ENCODE data around the gene ERAL1.

- TF ChIP-seq POLR2A (IDR thresholded peaks at IDR 0.05) (no peak), CTCF (IDR thresholded peaks at IDR 0.05 in 8 of 11, conservative IDR thresholded peaks at IDR 0.05 in 3 of 11) (no peak)
These were observed 37.2 kb downstream of the ERAL1 start for GRCh38 chr17:28892024-28892423.
